22Rv1 (cell line): Measurements from ENCODE around the gene HM13.

Experiments
- CTCF ChIP-seq: fragments of 450-650 bp; IDR thresholded peaks from 2 replicates; pipeline ENCODE4 v1.5.1; 2017; ENCODE audit warnings: mild to moderate bottlenecking
- ZFX ChIP-seq: fragments of 450-650 bp; IDR thresholded peaks from 2 replicates; pipeline ENCODE4 v1.6.1; 2017; ENCODE audit warnings: antibody characterized with exemption, borderline replicate concordance

DNA sequence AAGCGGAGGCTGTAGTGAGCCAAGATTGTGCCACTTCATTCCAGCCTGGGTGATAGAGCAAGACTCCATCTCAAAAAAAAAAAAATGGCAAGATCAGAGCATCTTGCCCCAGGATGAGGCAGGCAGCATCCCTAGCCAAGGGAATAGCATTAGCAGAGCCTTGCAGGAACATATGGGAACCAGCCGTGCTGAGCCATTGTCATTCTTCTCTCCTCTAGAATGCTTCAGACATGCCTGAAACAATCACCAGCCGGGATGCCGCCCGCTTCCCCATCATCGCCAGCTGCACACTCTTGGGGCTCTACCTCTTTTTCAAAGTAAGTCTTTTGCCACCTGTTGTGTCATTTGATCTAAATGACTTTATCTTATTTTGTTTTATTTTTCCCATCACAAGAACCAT, 13.0 kb downstream of the HM13 start:
- no peak for TF ChIP-seq CTCF
- no peak for TF ChIP-seq ZFX
